ENCODE data around the gene ADCY10.

The ADCY10 gene

GRCh38 chr1:167775178-167775577, 138.8 kb downstream of the ADCY10 start:
- H3K36me3 ChIP-seq: peaks cover 73 to 98% (median 93%) of the 10 kb centered on the region in 11 experiments
- no peak overlapping the region for H3K4me3 ChIP-seq
- H4K20me1 ChIP-seq: no peaks in the 10 kb centered on the region
- no peaks in the 10 kb centered on the region for H3K27me3 ChIP-seq
- TF ChIP-seq Cebpa-rat (IDR thresholded peaks at IDR 0.05): no peak
- peaks cover 21 to 54% (median 47%) of the 10 kb centered on the region in 11 experiments for H3K9me3 ChIP-seq (replicated peaks in 1 of 11)
- no peak overlapping the region for H3K27ac ChIP-seq
- H3K4me2 ChIP-seq: no peak overlapping the region
- H3K4me1 ChIP-seq: peaks cover 0 to 14% (median 0%) of the 10 kb centered on the region in 10 experiments; a peak in 4 of 20 replicates
- H3K9ac ChIP-seq: no peak overlapping the region

- H3K27ac ChIP-seq: no peak overlapping the region
- no peak overlapping the region for H3K4me2 ChIP-seq
- H3K4me1 ChIP-seq: peaks cover 0 to 14% (median 0%) of the 10 kb centered on the region in 10 experiments; a peak in 4 of 20 replicates
- H3K9me3 ChIP-seq (replicated peaks in 1 of 11): peaks cover 21 to 54% (median 47%) of the 10 kb centered on the region in 11 experiments
- peaks cover 73 to 98% (median 93%) of the 10 kb centered on the region in 11 experiments for H3K36me3 ChIP-seq
- no peaks in the 10 kb centered on the region for H4K20me1 ChIP-seq
- TF ChIP-seq Cebpa-rat (IDR thresholded peaks at IDR 0.05): no peak
- no peaks in the 10 kb centered on the region for H3K27me3 ChIP-seq
- H3K9ac ChIP-seq: no peak overlapping the region
- no peak overlapping the region for H3K4me3 ChIP-seq
These were observed 139.2 kb downstream of the ADCY10 start for GRCh38 chr1:167774710-167775109.

- Histone ChIP-seq H3K27ac (no peak overlapping the region), H3K9ac (no peak overlapping the region), H3K9me3 (replicated peaks in 1 of 11) (peaks cover 13 to 54% (median 47%) of the 10 kb centered on the region in 11 experiments), H3K36me3 (peaks cover 73 to 98% (median 94%) of the 10 kb centered on the region in 11 experiments), H3K4me2 (0 out of 22 replicates have a peak overlapping the region, but pooled peaks of 2 of the 11 experiments have one; percentile 1 to 12), H3K27me3 (no peaks in the 10 kb centered on the region), H4K20me1 (no peaks in the 10 kb centered on the region), H3K4me3 (no peak overlapping the region), H3K4me1 (peaks cover 0 to 14% (median 0%) of the 10 kb centered on the region in 10 experiments; a peak in 4 of 20 replicates)
- no peak for TF ChIP-seq Cebpa-rat (IDR thresholded peaks at IDR 0.05)
These were observed 140.4 kb downstream of the ADCY10 start for GRCh38 chr1:167773516-167773915.

GRCh38 chr1:167772436-167772835, 141.5 kb downstream of the ADCY10 start:
- Histone ChIP-seq H3K27me3 (no peaks in the 10 kb centered on the region), H4K20me1 (peaks cover 0 to 5% (median 0%) of the 10 kb centered on the region in 11 experiments; a peak in 2 of 22 replicates), H3K4me3 (no peak overlapping the region), H3K4me1 (peaks cover 0 to 23% (median 8%) of the 10 kb centered on the region in 10 experiments; a peak in 12 of 20 replicates), H3K9ac (no peak overlapping the region), H3K36me3 (peaks cover 71 to 98% (median 95%) of the 10 kb centered on the region in 11 experiments), H3K27ac (no peak overlapping the region), H3K9me3 (replicated peaks in 1 of 11) (peaks cover 10 to 45% (median 39%) of the 10 kb centered on the region in 11 experiments), H3K4me2 (no peak overlapping the region)
- no peak for TF ChIP-seq Cebpa-rat (IDR thresholded peaks at IDR 0.05)

GRCh38 chr1:167770127-167770526, 143.8 kb downstream of the ADCY10 start:
- Histone ChIP-seq H3K27me3 (no peaks in the 10 kb centered on the region), H3K4me3 (no peak overlapping the region), H3K4me2 (no peak overlapping the region), H3K9ac (no peak overlapping the region), H3K27ac (no peak overlapping the region), H3K9me3 (replicated peaks in 1 of 11) (peaks cover 9 to 37% (median 33%) of the 10 kb centered on the region in 11 experiments; a peak in 21 of 22 replicates), H4K20me1 (peaks cover 0 to 5% (median 0%) of the 10 kb centered on the region in 11 experiments; a peak in 2 of 22 replicates), H3K4me1 (peaks cover 0 to 29% (median 14%) of the 10 kb centered on the region in 10 experiments; a peak in 12 of 20 replicates), H3K36me3 (peaks cover 66 to 97% (median 93%) of the 10 kb centered on the region in 11 experiments)
- no peak for TF ChIP-seq Cebpa-rat (IDR thresholded peaks at IDR 0.05)

- no peak for TF ChIP-seq Cebpa-rat (IDR thresholded peaks at IDR 0.05)
- Histone ChIP-seq H3K27me3 (no peaks in the 10 kb centered on the region), H4K20me1 (peaks cover 0 to 12% (median 0%) of the 10 kb centered on the region in 11 experiments; a peak in 3 of 22 replicates), H3K36me3 (peaks cover 46 to 81% (median 69%) of the 10 kb centered on the region in 11 experiments), H3K4me1 (peaks cover 8 to 40% (median 22%) of the 10 kb centered on the region in 10 experiments), H3K9ac (no peak overlapping the region), H3K9me3 (replicated peaks in 1 of 11) (peaks cover 9 to 37% (median 33%) of the 10 kb centered on the region in 11 experiments; a peak in 21 of 22 replicates), H3K4me3 (no peak overlapping the region), H3K4me2 (peak overlapping the region in 6 of 11 experiments; percentile 6 to 64 (median 40); a peak in 10 of 22 replicates), H3K27ac (peak overlapping the region in 2 of 11 experiments; percentile 2 to 27; a peak in 2 of 22 replicates)
These were observed 146.2 kb downstream of the ADCY10 start for GRCh38 chr1:167767761-167768160.

GRCh38 chr1:167766538-167766937, 147.4 kb downstream of the ADCY10 start:
- no peak for TF ChIP-seq Cebpa-rat (IDR thresholded peaks at IDR 0.05)
- peaks cover 0 to 23% (median 3%) of the 10 kb centered on the region in 11 experiments; a peak in 11 of 22 replicates for H4K20me1 ChIP-seq
- H3K4me1 ChIP-seq: peaks cover 21 to 53% (median 34%) of the 10 kb centered on the region in 10 experiments
- H3K36me3 ChIP-seq: peaks cover 35 to 69% (median 57%) of the 10 kb centered on the region in 11 experiments
- H3K9me3 ChIP-seq (replicated peaks in 1 of 11): peaks cover 9 to 30% (median 26%) of the 10 kb centered on the region in 11 experiments; a peak in 21 of 22 replicates
- H3K9ac ChIP-seq: no peak overlapping the region
- H3K4me2 ChIP-seq: peak overlapping the region in 2 of 11 experiments; percentile 60 to 64; a peak in 3 of 22 replicates
- no peaks in the 10 kb centered on the region for H3K27me3 ChIP-seq
- no peak overlapping the region for H3K4me3 ChIP-seq
- H3K27ac ChIP-seq: no peak overlapping the region

GRCh38 chr1:167765496-167765895, 148.4 kb downstream of the ADCY10 start:
- no peak for TF ChIP-seq Cebpa-rat (IDR thresholded peaks at IDR 0.05)
- Histone ChIP-seq H3K9ac (no peak overlapping the region), H3K4me3 (no peak overlapping the region), H3K36me3 (peaks cover 31 to 61% (median 49%) of the 10 kb centered on the region in 11 experiments), H3K27me3 (no peaks in the 10 kb centered on the region), H4K20me1 (peaks cover 0 to 33% (median 6%) of the 10 kb centered on the region in 11 experiments; a peak in 12 of 22 replicates), H3K4me2 (no peak overlapping the region), H3K27ac (no peak overlapping the region), H3K4me1 (peaks cover 31 to 63% (median 44%) of the 10 kb centered on the region in 10 experiments), H3K9me3 (replicated peaks in 1 of 11) (peaks cover 8 to 23% (median 20%) of the 10 kb centered on the region in 11 experiments; a peak in 20 of 22 replicates)
